ENCODE data around the gene GRIK1.

GRIK1 gene

DNA sequence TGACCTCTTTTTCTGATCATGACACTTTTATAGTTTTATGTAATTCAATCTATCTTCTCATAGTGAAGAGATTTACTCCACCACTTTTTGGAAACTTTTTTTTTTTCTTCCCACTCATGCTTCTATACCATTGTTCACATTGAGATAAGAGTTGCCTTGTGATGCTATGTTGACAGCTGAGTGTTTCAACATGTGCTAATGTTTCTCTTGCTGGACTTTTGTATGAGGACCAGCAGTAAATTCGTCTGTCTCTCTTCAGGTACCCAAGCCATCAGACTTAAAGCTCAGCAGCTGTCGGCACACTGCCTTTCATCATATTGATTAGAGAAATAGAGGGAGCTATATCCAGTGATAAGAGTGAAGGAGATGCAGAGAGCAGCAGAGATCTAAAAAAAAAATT is 227.0 kb downstream of the GRIK1 start:
- no peak overlapping the region for H3K4me3 ChIP-seq (replicated peaks; ENCODE audit: low read depth, low read length)
- no peaks in the 10 kb centered on the region for H3K27me3 ChIP-seq (replicated peaks; ENCODE audit: control insufficient read depth, insufficient read depth, low read length)
- TF ChIP-seq, protein P1, sequence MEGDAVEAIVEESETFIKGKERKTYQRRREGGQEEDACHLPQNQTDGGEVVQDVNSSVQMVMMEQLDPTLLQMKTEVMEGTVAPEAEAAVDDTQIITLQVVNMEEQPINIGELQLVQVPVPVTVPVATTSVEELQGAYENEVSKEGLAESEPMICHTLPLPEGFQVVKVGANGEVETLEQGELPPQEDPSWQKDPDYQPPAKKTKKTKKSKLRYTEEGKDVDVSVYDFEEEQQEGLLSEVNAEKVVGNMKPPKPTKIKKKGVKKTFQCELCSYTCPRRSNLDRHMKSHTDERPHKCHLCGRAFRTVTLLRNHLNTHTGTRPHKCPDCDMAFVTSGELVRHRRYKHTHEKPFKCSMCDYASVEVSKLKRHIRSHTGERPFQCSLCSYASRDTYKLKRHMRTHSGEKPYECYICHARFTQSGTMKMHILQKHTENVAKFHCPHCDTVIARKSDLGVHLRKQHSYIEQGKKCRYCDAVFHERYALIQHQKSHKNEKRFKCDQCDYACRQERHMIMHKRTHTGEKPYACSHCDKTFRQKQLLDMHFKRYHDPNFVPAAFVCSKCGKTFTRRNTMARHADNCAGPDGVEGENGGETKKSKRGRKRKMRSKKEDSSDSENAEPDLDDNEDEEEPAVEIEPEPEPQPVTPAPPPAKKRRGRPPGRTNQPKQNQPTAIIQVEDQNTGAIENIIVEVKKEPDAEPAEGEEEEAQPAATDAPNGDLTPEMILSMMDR (IDR thresholded peaks at IDR 0.05; ENCODE audit: insufficient read depth, low read length, poor library complexity, severe bottlenecking): no peak
- no peak for DNase-seq (ENCODE audit: extremely low read depth, insufficient read length)
- no peaks in the 10 kb centered on the region for H3K36me3 ChIP-seq (ENCODE audit: control insufficient read depth, insufficient read depth, low read length)

DNA sequence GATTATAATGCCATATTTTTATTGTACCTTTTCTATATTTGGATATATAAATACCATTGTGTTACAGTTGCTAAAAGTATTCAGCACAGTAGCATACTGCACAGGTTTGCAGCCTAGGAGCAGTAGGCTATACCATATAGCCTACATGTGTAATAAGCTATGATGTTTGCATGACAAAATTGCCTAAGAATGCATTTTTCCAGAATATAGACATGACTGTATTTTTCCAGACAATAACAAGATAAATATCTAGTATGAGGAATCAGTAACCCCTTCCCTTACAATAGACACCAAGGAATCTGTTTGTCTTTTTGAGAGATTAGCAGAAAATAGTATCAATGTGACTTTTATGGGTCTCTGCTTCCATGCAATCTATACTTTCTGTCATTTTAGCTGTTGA is 228.6 kb downstream of the GRIK1 start:
- TF ChIP-seq, protein P1 (IDR thresholded peaks at IDR 0.05; ENCODE audit: insufficient read depth, low read length, poor library complexity, severe bottlenecking): no peak
- H3K36me3 ChIP-seq (ENCODE audit: control insufficient read depth, insufficient read depth, low read length): no peaks in the 10 kb centered on the region
- no peak for DNase-seq (ENCODE audit: extremely low read depth, insufficient read length)
- H3K4me3 ChIP-seq (replicated peaks; ENCODE audit: low read depth, low read length): no peak overlapping the region
- H3K27me3 ChIP-seq (replicated peaks; ENCODE audit: control insufficient read depth, insufficient read depth, low read length): no peaks in the 10 kb centered on the region

DNA sequence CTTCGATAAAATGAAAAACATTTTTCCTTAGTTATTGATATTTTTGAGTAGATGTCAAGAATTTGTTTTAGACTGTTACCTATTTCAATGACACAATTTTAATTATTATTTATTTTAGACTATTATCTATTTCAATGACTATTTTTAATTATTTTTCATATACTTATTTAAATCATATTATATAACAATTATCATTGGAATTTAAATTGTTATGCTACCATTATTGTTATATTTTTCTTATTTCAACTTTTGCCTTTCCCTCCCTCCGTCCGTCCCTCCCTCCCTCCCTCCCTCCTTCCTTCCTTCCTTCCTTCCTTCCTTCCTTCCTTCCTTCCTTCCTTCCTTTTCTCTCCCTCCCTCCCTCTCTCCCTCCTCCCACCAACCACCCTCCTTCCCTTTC is 229.3 kb downstream of the GRIK1 start:
- no peaks in the 10 kb centered on the region for H3K27me3 ChIP-seq (replicated peaks; ENCODE audit: control insufficient read depth, insufficient read depth, low read length)
- H3K36me3 ChIP-seq (ENCODE audit: control insufficient read depth, insufficient read depth, low read length): no peaks in the 10 kb centered on the region
- no peak overlapping the region for H3K4me3 ChIP-seq (replicated peaks; ENCODE audit: low read depth, low read length)
- no peak for DNase-seq (ENCODE audit: extremely low read depth, insufficient read length)
- TF ChIP-seq, protein P1 (IDR thresholded peaks at IDR 0.05; ENCODE audit: insufficient read depth, low read length, poor library complexity, severe bottlenecking): no peak

DNA sequence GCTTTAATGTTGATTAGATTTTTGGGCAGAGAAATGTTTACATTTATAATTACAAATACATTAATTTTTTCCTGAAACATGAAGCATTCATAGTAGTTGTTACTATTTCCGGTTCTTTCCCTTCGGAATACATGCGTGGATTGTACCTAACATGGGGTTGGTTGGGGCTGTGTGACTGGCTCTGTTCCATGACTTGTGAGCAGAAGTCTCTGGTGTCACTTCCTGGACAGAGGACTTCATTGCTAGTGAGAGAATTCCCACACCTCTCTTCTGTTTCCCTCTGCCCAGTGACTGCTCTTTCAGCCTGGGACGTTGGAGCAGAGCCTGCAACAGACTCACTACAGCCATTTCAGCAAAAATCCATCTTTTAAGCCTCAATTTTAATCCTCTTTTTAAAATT is 231.4 kb downstream of the GRIK1 start:
- Histone ChIP-seq H3K36me3 (ENCODE audit: control insufficient read depth, insufficient read depth, low read length) (no peaks in the 10 kb centered on the region), H3K4me3 (replicated peaks; ENCODE audit: low read depth, low read length) (no peak overlapping the region), H3K27me3 (replicated peaks; ENCODE audit: control insufficient read depth, insufficient read depth, low read length) (no peaks in the 10 kb centered on the region)
- no peak for DNase-seq (ENCODE audit: extremely low read depth, insufficient read length)
- TF ChIP-seq, protein P1 (IDR thresholded peaks at IDR 0.05; ENCODE audit: insufficient read depth, low read length, poor library complexity, severe bottlenecking): no peak

DNA sequence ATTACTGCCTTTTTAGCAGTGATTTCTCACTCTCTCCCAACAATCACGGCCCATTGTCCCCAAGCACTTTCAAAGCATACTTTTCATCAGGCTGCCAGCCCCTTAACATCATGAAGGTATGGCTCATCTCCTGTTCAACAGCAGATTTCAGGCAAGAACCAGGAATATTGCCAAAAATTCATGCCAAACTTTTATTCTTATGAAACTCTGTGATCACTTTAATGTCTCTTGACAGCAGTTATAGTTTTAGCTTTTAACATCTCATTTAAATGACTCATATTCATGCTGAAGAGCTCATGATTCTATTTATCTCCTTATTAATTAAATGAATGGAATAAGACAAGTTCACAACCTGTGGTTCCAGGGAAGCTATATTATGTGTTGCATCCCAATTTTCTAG is 235.1 kb downstream of the GRIK1 start:
- no peak for DNase-seq (ENCODE audit: extremely low read depth, insufficient read length)
- TF ChIP-seq, protein P1 (IDR thresholded peaks at IDR 0.05; ENCODE audit: insufficient read depth, low read length, poor library complexity, severe bottlenecking): no peak
- Histone ChIP-seq H3K36me3 (ENCODE audit: control insufficient read depth, insufficient read depth, low read length) (no peaks in the 10 kb centered on the region), H3K4me3 (replicated peaks; ENCODE audit: low read depth, low read length) (no peak overlapping the region), H3K27me3 (replicated peaks; ENCODE audit: control insufficient read depth, insufficient read depth, low read length) (no peaks in the 10 kb centered on the region)

DNA sequence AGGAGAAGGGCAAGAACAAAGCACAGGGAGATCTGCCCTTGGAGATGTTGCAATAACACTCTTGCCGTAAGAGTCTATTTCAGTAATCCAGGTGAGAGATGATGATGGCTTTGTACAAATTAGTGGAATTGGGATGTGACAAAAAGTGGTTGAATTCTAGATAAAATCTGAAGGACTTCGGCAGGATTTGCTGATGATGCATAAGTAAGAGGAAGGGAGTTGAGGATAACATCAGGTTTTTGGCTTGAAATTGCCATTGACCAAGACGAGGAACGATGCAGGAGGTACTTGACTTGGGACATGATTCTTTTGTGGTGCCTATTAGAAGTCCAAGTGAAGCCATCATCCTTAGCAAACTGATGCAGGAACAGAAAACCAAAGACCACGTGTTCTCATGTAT is 238.1 kb downstream of the GRIK1 start:
- H3K4me3 ChIP-seq (replicated peaks; ENCODE audit: low read depth, low read length): no peak overlapping the region
- TF ChIP-seq, protein P1 (IDR thresholded peaks at IDR 0.05; ENCODE audit: insufficient read depth, low read length, poor library complexity, severe bottlenecking): no peak
- no peaks in the 10 kb centered on the region for H3K27me3 ChIP-seq (replicated peaks; ENCODE audit: control insufficient read depth, insufficient read depth, low read length)
- H3K36me3 ChIP-seq (ENCODE audit: control insufficient read depth, insufficient read depth, low read length): no peaks in the 10 kb centered on the region
- no peak for DNase-seq (ENCODE audit: extremely low read depth, insufficient read length)
